ENCODE data around the gene WDTC1. TPM values are rescaled to one million over a fixed set of nuclear protein-coding genes. Genes with fewer than 3 reads are reported as not detected.

The WDTC1 gene
- polyA plus RNA-seq, 1 donor (not counting 4 experiments of a cell fraction or from before 2014, with no cell fraction given), result 5.1 TPM

GRCh38 chr1:27257155-27257554, 22.7 kb downstream of the WDTC1 start:
- Histone ChIP-seq H3K9me3 (ENCODE audit: control insufficient read depth, low read depth, low read length) (no peaks in the 10 kb centered on the region), H3K4me3 (ENCODE audit: control insufficient read depth in 2 of 3, extremely low read depth in 1 of 3, insufficient read depth in 2 of 3, low read depth in 1 of 3, low read length in 3 of 3) (no peak overlapping the region), H3K27ac (ENCODE audit: control insufficient read depth, insufficient read depth, low read length) (no peak overlapping the region), H3K27me3 (ENCODE audit: control insufficient read depth, extremely low read depth, insufficient read depth, low read length) (no peaks in the 10 kb centered on the region), H4K20me1 (ENCODE audit: control insufficient read depth, extremely low read depth, insufficient read depth, low read length) (no peaks in the 10 kb centered on the region), H3K79me2 (ENCODE audit: control insufficient read depth, insufficient read depth, low read length) (no peaks in the 10 kb centered on the region), H2AFZ (ENCODE audit: control insufficient read depth, low read length) (no peak overlapping the region), H3K36me3 (ENCODE audit: control insufficient read depth in 2 of 2, extremely low read depth in 1 of 2, insufficient read depth in 2 of 2, low read length in 2 of 2) (no peaks in the 10 kb centered on the region), H3K4me1 (ENCODE audit: control insufficient read depth, extremely low read depth, insufficient read depth, low read length) (no peaks in the 10 kb centered on the region), H3K4me2 (ENCODE audit: control insufficient read depth, extremely low read depth, insufficient read depth, low read depth, low read length) (no peak overlapping the region), H3K9me1 (ENCODE audit: control insufficient read depth, extremely low read depth, insufficient read depth, low read length) (no peaks in the 10 kb centered on the region), H3K9ac (ENCODE audit: control insufficient read depth, extremely low read depth, insufficient read depth, low read length) (no peak overlapping the region)
- no peak for TF ChIP-seq EZH2 (IDR thresholded peaks at IDR 0.05; ENCODE audit: low read length)
- no peak for TF ChIP-seq CTCF (optimal IDR thresholded peaks at IDR 0.05 in 1 of 3, IDR thresholded peaks at IDR 0.05 in 1 of 3, conservative IDR thresholded peaks at IDR 0.05 in 1 of 3; ENCODE audit: extremely low read depth in 1 of 3, insufficient read depth in 2 of 3, low read length in 3 of 3)
- FAIRE-seq, result no peak
- DNase-seq (ENCODE audit: low read depth, low spot score), result no peak
- dilution Hi-C loops (cut with MboI; ENCODE audit: extremely low pct_ligation_motif_present, low sequenced_read_pairs), result no loop called here

- H3K4me3 ChIP-seq (ENCODE audit: control insufficient read depth in 2 of 3, extremely low read depth in 1 of 3, insufficient read depth in 2 of 3, low read depth in 1 of 3, low read length in 3 of 3), result no peak overlapping the region
- no peak overlapping the region for H3K4me2 ChIP-seq (ENCODE audit: control insufficient read depth, extremely low read depth, insufficient read depth, low read depth, low read length)
- dilution Hi-C loops (cut with MboI; ENCODE audit: extremely low pct_ligation_motif_present, low sequenced_read_pairs), result no loop called here
- H3K9me1 ChIP-seq (ENCODE audit: control insufficient read depth, extremely low read depth, insufficient read depth, low read length), result no peaks in the 10 kb centered on the region
- FAIRE-seq (no peak), DNase-seq (ENCODE audit: low read depth, low spot score) (no peak)
- no peaks in the 10 kb centered on the region for H3K4me1 ChIP-seq (ENCODE audit: control insufficient read depth, extremely low read depth, insufficient read depth, low read length)
- no peaks in the 10 kb centered on the region for H3K36me3 ChIP-seq (ENCODE audit: control insufficient read depth in 2 of 2, extremely low read depth in 1 of 2, insufficient read depth in 2 of 2, low read length in 2 of 2)
- no peak overlapping the region for H2AFZ ChIP-seq (ENCODE audit: control insufficient read depth, low read length)
- no peak overlapping the region for H3K9ac ChIP-seq (ENCODE audit: control insufficient read depth, extremely low read depth, insufficient read depth, low read length)
- H3K27me3 ChIP-seq (ENCODE audit: control insufficient read depth, extremely low read depth, insufficient read depth, low read length), result no peaks in the 10 kb centered on the region
- no peaks in the 10 kb centered on the region for H3K79me2 ChIP-seq (ENCODE audit: control insufficient read depth, insufficient read depth, low read length)
- no peak overlapping the region for H3K27ac ChIP-seq (ENCODE audit: control insufficient read depth, insufficient read depth, low read length)
- H3K9me3 ChIP-seq (ENCODE audit: control insufficient read depth, low read depth, low read length), result no peaks in the 10 kb centered on the region
- TF ChIP-seq CTCF (optimal IDR thresholded peaks at IDR 0.05 in 1 of 3, IDR thresholded peaks at IDR 0.05 in 1 of 3, conservative IDR thresholded peaks at IDR 0.05 in 1 of 3; ENCODE audit: extremely low read depth in 1 of 3, insufficient read depth in 2 of 3, low read length in 3 of 3) (no peak), EZH2 (IDR thresholded peaks at IDR 0.05; ENCODE audit: low read length) (no peak)
- no peaks in the 10 kb centered on the region for H4K20me1 ChIP-seq (ENCODE audit: control insufficient read depth, extremely low read depth, insufficient read depth, low read length)
These were observed 24.2 kb downstream of the WDTC1 start for GRCh38 chr1:27258598-27258997.
